Activated naive CD4-positive, alpha-beta T cell treated with anti-CD3 and anti-CD28 coated beads for 36 hours (primary cell): ENCODE data around the gene FGF22. TPM values are rescaled to one million over a fixed set of nuclear protein-coding genes. Genes with fewer than 3 reads are reported as not detected.

ENCODE experiments used
- CTCF ChIA-PET: fragments of 350-600 bp; sonication (Branson Sonifier 250); formaldehyde crosslinking; loops from one replicate; lab custom pipeline; 2021; ENCODE audit warnings: antibody characterized with exemption; lab: Charles Lee
- DNase-seq: peaks from one replicate; pipeline ENCODE4 v3.0.0-alpha.2; 2020
- H3K27ac Mint-ChIP-seq: one replicate; pipeline ENCODE4 v1.8.0; 2021; ENCODE audit warnings: mild to moderate bottlenecking, mixed read lengths
- H3K27me3 Mint-ChIP-seq: one replicate; pipeline ENCODE4 v1.8.0; 2021; ENCODE audit warnings: low read depth, mixed read lengths
- H3K36me3 Mint-ChIP-seq: one replicate; pipeline ENCODE4 v1.8.0; 2021; ENCODE audit warnings: low read depth, mixed read lengths
- H3K4me1 Mint-ChIP-seq: one replicate; pipeline ENCODE4 v1.8.0; 2021; ENCODE audit warnings: low read depth, mixed read lengths
- H3K4me3 Mint-ChIP-seq: one replicate; pipeline ENCODE4 v1.8.0; 2021; ENCODE audit warnings: mild to moderate bottlenecking, moderate library complexity, mixed read lengths
- H3K9me3 Mint-ChIP-seq: one replicate; pipeline ENCODE4 v1.8.0; 2021; ENCODE audit warnings: mixed read lengths
- intact Hi-C: fragments of 100-400 bp; cut with micrococcal nuclease; formaldehyde crosslinking; loops from one replicate; pipeline ENCODE4 v1.15.1; 2023
- total RNA-seq, 2 experiments: library from RNA; stranded (reverse); gene quantifications; one replicate each; pipeline ENCODE4 v1.2.3, GENCODE V29; 2021

Gene FGF22
- total RNA-seq, 2 experiments from 2014 or later: not detected

DNA sequence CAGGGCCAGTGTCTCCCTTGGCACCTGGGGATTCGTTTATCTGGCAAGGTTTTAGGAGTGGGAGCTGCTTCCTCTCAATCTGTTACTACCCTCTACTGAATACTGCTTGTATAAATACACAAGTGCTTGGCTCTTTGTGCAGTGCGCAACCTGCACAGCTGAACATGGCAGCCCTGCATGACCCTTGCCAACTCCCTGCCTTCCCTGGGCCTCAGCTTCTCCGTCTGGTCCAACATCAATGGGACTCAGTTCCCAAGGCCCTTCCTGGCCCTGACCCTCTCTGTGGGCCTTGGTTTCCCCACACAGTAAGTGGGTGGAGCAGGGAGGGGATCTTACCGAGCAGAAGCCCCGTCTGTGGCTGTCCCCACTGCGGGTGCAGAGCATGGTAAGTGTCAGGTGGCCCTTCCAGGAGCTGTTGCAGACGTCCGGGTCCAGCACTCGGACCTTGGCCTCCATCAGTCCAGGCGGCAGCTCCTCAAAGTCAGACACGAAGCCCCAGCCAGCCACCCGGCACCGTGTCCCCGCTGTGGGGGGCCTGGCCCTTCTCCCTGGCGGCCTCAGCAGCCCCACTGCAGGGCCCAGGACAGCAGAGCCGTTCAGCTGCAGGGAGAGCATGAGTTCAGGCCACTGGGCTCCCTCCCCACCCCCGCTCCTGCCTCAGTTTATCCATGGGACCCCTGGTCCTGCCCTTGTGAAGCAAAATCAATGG lies 47.1 kb downstream of the FGF22 start:
- Mint-ChIP-seq H3K27ac (no peak overlapping the region), H3K9me3 (no peaks in the 10 kb centered on the region), H3K36me3 (no peaks in the 10 kb centered on the region), H3K4me3 (no peak overlapping the region), H3K4me1 (no peaks in the 10 kb centered on the region), H3K27me3 (no peaks in the 10 kb centered on the region)
- no peak for DNase-seq
- intact Hi-C loops: no loop called here
- CTCF ChIA-PET: interaction anchor here (0.6 to 1.1 kb wide), 2 partner anchors 48 to 1204 kb away, joined by 3 to 4 read pairs; no protein-coding TSS in a partner anchor

DNA sequence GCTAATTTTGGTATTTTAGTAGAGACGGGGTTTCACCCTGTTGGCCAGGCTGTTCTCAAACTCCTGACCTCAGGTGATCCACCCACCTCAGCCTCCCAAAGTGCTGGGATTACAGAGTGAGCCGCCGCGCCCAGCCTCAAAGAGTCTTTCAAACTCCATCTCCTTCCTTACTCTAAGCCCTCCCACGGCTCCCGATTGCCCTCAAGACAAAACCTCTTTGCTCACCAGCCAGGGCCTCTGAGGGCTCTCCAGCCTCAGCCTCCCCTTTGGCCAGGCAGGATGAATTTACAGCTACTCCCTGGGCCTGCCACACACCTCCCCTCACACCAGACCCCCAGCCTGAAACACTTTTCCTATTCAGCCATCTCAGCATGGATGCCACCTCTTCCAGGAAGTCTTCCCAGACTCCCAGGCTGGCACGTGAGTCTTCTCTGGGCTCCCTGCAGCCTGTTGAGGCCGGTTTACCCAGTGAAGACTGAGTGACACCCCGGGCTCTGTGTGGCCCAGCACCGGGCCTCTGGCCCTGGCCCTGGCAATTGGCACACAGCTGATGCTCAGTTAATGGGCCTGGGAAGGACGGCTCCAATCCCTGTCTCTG lies 48.0 kb downstream of the FGF22 start:
- no peak for DNase-seq
- Mint-ChIP-seq H3K9me3 (no peaks in the 10 kb centered on the region), H3K27ac (no peak overlapping the region), H3K36me3 (no peaks in the 10 kb centered on the region), H3K4me1 (no peaks in the 10 kb centered on the region), H3K27me3 (no peaks in the 10 kb centered on the region), H3K4me3 (no peak overlapping the region)
- intact Hi-C loops: no loop called here
- CTCF ChIA-PET: interaction anchor here (1.1 kb wide), 1 partner anchor 47 kb away, joined by 3 read pairs; no protein-coding TSS in a partner anchor

DNA sequence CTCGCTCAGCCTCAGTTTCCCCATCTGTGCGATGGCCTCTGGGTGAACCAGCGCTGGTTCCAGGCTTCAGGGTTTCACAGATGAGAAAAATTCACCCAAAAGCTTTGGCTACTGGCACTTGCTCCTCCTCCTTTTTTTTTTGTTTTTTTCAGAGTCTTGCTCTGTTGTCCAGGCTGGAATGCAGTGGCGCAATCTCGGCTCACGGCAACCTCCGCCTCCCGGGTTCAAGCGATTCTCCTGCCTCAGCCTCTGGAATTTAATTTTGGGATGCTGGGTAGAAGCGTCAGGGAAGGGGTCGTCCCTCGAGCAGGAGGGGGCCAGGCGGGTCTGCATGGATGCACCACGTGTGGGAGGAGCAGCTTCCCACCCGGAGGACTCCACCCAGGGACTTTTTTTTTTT lies 48.5 kb downstream of the FGF22 start:
- DNase-seq: no peak
- no peaks in the 10 kb centered on the region for H3K36me3 Mint-ChIP-seq
- H3K4me3 Mint-ChIP-seq: no peak overlapping the region
- H3K27ac Mint-ChIP-seq: no peak overlapping the region
- H3K4me1 Mint-ChIP-seq: no peaks in the 10 kb centered on the region
- intact Hi-C loops: no loop called here
- no peaks in the 10 kb centered on the region for H3K27me3 Mint-ChIP-seq
- H3K9me3 Mint-ChIP-seq: no peaks in the 10 kb centered on the region
- CTCF ChIA-PET: no interaction called here

- Mint-ChIP-seq H3K4me1 (no peaks in the 10 kb centered on the region), H3K4me3 (no peak overlapping the region), H3K9me3 (no peaks in the 10 kb centered on the region), H3K27ac (no peak overlapping the region), H3K27me3 (no peaks in the 10 kb centered on the region), H3K36me3 (no peaks in the 10 kb centered on the region)
- intact Hi-C loops: no loop called here
- CTCF ChIA-PET: no interaction called here
- no peak for DNase-seq
Observed at GRCh38 chr19:688992-689391, 49.3 kb downstream of the FGF22 start.

GRCh38 chr19:690203-690602 lies 50.5 kb downstream of the FGF22 start:
- Mint-ChIP-seq H3K27me3 (peaks cover 6% of the 10 kb centered on the region), H3K27ac (no peak overlapping the region), H3K4me3 (no peak overlapping the region), H3K9me3 (no peaks in the 10 kb centered on the region), H3K4me1 (no peaks in the 10 kb centered on the region), H3K36me3 (no peaks in the 10 kb centered on the region)
- intact Hi-C loops: no loop called here
- no peak for DNase-seq
- CTCF ChIA-PET: interaction anchor here (0.6 kb wide), 2 partner anchors 94 to 112 kb away, joined by 3 read pairs; no protein-coding TSS in a partner anchor

Other genes starting within 250 kb of the FGF22 start
- under 1 TPM; 0.10 to 0.12 TPM for gene C2CD4C, start 230.7 kb upstream of the FGF22 start, total RNA-seq
- not detected for gene SHC2, start 178.8 kb upstream of the FGF22 start, total RNA-seq
- gene MADCAM1, start 143.4 kb upstream of the FGF22 start, total RNA-seq: under 1 TPM; 0.24 to 0.37 TPM
- gene TPGS1, start 132.4 kb upstream of the FGF22 start, total RNA-seq: 1 to 10 TPM; 4.2 to 5.1 TPM
- gene CDC34, start 108.1 kb upstream of the FGF22 start, total RNA-seq: 10 to 100 TPM; 42.1 to 42.5 TPM
- 10 to 100 TPM; 20.7 TPM for gene GZMM, start 95.8 kb upstream of the FGF22 start, total RNA-seq
- 100 to 1,000 TPM; 160 to 161 TPM for gene BSG, start 67.3 kb upstream of the FGF22 start, total RNA-seq
- gene HCN2, start 50.0 kb upstream of the FGF22 start, total RNA-seq: under 1 TPM; 0.41 to 0.49 TPM
- 10 to 100 TPM; 63.8 to 65.6 TPM for gene POLRMT, start 6.3 kb upstream of the FGF22 start, total RNA-seq
- gene RNF126, start 23.3 kb downstream of the FGF22 start, total RNA-seq: 100 to 1,000 TPM in 1 of 2 experiments, 10 to 100 TPM in 1; 99.5 to 108 TPM
- gene FSTL3, start 36.5 kb downstream of the FGF22 start, total RNA-seq: 1 to 10 TPM; 9.3 to 9.8 TPM
- gene PRSS57, start 55.6 kb downstream of the FGF22 start, total RNA-seq: not detected
- 1 to 10 TPM in 1 of 2 experiments, under 1 TPM in 1; 0.84 to 1.0 TPM for gene PALM, start 69.1 kb downstream of the FGF22 start, total RNA-seq
- not detected for gene MISP, start 111.2 kb downstream of the FGF22 start, total RNA-seq
- gene PTBP1, start 157.6 kb downstream of the FGF22 start, total RNA-seq: 100 to 1,000 TPM; 510 to 532 TPM
- gene PLPPR3, start 182.1 kb downstream of the FGF22 start, total RNA-seq: not detected
- gene AZU1, start 188.0 kb downstream of the FGF22 start, total RNA-seq: not detected
- gene PRTN3, start 201.1 kb downstream of the FGF22 start, total RNA-seq: not detected
- gene ELANE, start 212.4 kb downstream of the FGF22 start, total RNA-seq: not detected
- under 1 TPM; 0.17 to 0.25 TPM for gene CFD, start 219.8 kb downstream of the FGF22 start, total RNA-seq